Measurements from ENCODE around the gene GPHN.

The GPHN gene

GRCh38 chr14:66634876-66635275, 126.9 kb downstream of the GPHN start:
- ChIA-PET CTCF (no interaction called here), POLR2A (no interaction called here)
- no peaks in the 10 kb centered on the region for H3K27me3 ChIP-seq (replicated peaks in 2 of 5; ENCODE audit: control insufficient read depth in 4 of 5, insufficient read depth in 5 of 5, low read length in 4 of 5)
- no peaks in the 10 kb centered on the region for H3K36me3 ChIP-seq (ENCODE audit: control insufficient read depth in 4 of 4, insufficient read depth in 4 of 4, low read length in 3 of 4)
- no peak overlapping the region for H3K27ac ChIP-seq (ENCODE audit: insufficient read depth in 1 of 2, low read depth in 1 of 2, low read length in 2 of 2, poor library complexity in 1 of 2, severe bottlenecking in 2 of 2)
- H3K4me1 ChIP-seq (ENCODE audit: control extremely low read depth in 1 of 4, control insufficient read depth in 4 of 4, insufficient read depth in 4 of 4, low read length in 3 of 4), result no peaks in the 10 kb centered on the region
- no peak for DNase-seq
- no peaks in the 10 kb centered on the region for H3K9me3 ChIP-seq (ENCODE audit: control extremely low read depth in 1 of 5, control insufficient read depth in 4 of 5, insufficient read depth in 2 of 5, low read depth in 1 of 5, low read length in 4 of 5)
- no peak overlapping the region for H3K4me3 ChIP-seq (ENCODE audit: control insufficient read depth in 1 of 7, extremely low read depth in 1 of 7, insufficient read depth in 4 of 7, low read depth in 2 of 7, low read length in 6 of 7)

- WGBS (ENCODE audit: insufficient coverage), result no CpG with 5 or more reads among the region's 2 CpGs
- Histone ChIP-seq H3K4me1 (ENCODE audit: control extremely low read depth in 1 of 4, control insufficient read depth in 4 of 4, insufficient read depth in 4 of 4, low read length in 3 of 4) (no peaks in the 10 kb centered on the region), H3K9me3 (ENCODE audit: control extremely low read depth in 1 of 5, control insufficient read depth in 4 of 5, insufficient read depth in 2 of 5, low read depth in 1 of 5, low read length in 4 of 5) (no peaks in the 10 kb centered on the region), H3K36me3 (ENCODE audit: control insufficient read depth in 4 of 4, insufficient read depth in 4 of 4, low read length in 3 of 4) (no peaks in the 10 kb centered on the region), H3K27me3 (replicated peaks in 2 of 5; ENCODE audit: control insufficient read depth in 4 of 5, insufficient read depth in 5 of 5, low read length in 4 of 5) (no peaks in the 10 kb centered on the region), H3K27ac (ENCODE audit: insufficient read depth in 1 of 2, low read depth in 1 of 2, low read length in 2 of 2, poor library complexity in 1 of 2, severe bottlenecking in 2 of 2) (no peak overlapping the region), H3K4me3 (ENCODE audit: control insufficient read depth in 1 of 7, extremely low read depth in 1 of 7, insufficient read depth in 4 of 7, low read depth in 2 of 7, low read length in 6 of 7) (no peak overlapping the region)
- DNase-seq, result no peak
- ChIA-PET POLR2A (no interaction called here), CTCF (no interaction called here)
Observed at GRCh38 chr14:66635435-66635834, 127.5 kb downstream of the GPHN start.

- H3K27me3 ChIP-seq (replicated peaks in 2 of 5; ENCODE audit: control insufficient read depth in 4 of 5, insufficient read depth in 5 of 5, low read length in 4 of 5), result no peaks in the 10 kb centered on the region
- ChIA-PET CTCF (interaction anchor here (1.0 kb wide), 1 partner anchor 60 kb away, joined by 3 read pairs; no protein-coding TSS in a partner anchor), POLR2A (no interaction called here)
- DNase-seq, result no peak
- no peaks in the 10 kb centered on the region for H3K9me3 ChIP-seq (ENCODE audit: control extremely low read depth in 1 of 5, control insufficient read depth in 4 of 5, insufficient read depth in 2 of 5, low read depth in 1 of 5, low read length in 4 of 5)
- H3K36me3 ChIP-seq (ENCODE audit: control insufficient read depth in 4 of 4, insufficient read depth in 4 of 4, low read length in 3 of 4), result no peaks in the 10 kb centered on the region
- H3K4me1 ChIP-seq (ENCODE audit: control extremely low read depth in 1 of 4, control insufficient read depth in 4 of 4, insufficient read depth in 4 of 4, low read length in 3 of 4), result no peaks in the 10 kb centered on the region
- no peak overlapping the region for H3K27ac ChIP-seq (ENCODE audit: insufficient read depth in 1 of 2, low read depth in 1 of 2, low read length in 2 of 2, poor library complexity in 1 of 2, severe bottlenecking in 2 of 2)
- no peak overlapping the region for H3K4me3 ChIP-seq (ENCODE audit: control insufficient read depth in 1 of 7, extremely low read depth in 1 of 7, insufficient read depth in 4 of 7, low read depth in 2 of 7, low read length in 6 of 7)
Observed at GRCh38 chr14:66636240-66636639, 128.3 kb downstream of the GPHN start.

GRCh38 chr14:66638689-66639088, 130.7 kb downstream of the GPHN start:
- POLR2A ChIA-PET, result no interaction called here
- no peak overlapping the region for H3K4me3 ChIP-seq (ENCODE audit: control insufficient read depth in 1 of 7, extremely low read depth in 1 of 7, insufficient read depth in 4 of 7, low read depth in 2 of 7, low read length in 6 of 7)
- 83% methylated on average over 1 of the region's 2 CpGs for WGBS (ENCODE audit: insufficient coverage)
- CTCF ChIA-PET, result interaction anchor here (0.7 kb wide), 1 partner anchor 325 kb away, joined by 3 read pairs; no protein-coding TSS in a partner anchor
- H3K27ac ChIP-seq (ENCODE audit: insufficient read depth in 1 of 2, low read depth in 1 of 2, low read length in 2 of 2, poor library complexity in 1 of 2, severe bottlenecking in 2 of 2), result no peak overlapping the region
- no peaks in the 10 kb centered on the region for H3K9me3 ChIP-seq (ENCODE audit: control extremely low read depth in 1 of 5, control insufficient read depth in 4 of 5, insufficient read depth in 2 of 5, low read depth in 1 of 5, low read length in 4 of 5)
- no peaks in the 10 kb centered on the region for H3K36me3 ChIP-seq (ENCODE audit: control insufficient read depth in 4 of 4, insufficient read depth in 4 of 4, low read length in 3 of 4)
- no peaks in the 10 kb centered on the region for H3K4me1 ChIP-seq (ENCODE audit: control extremely low read depth in 1 of 4, control insufficient read depth in 4 of 4, insufficient read depth in 4 of 4, low read length in 3 of 4)
- peak in 1 of 3 donors; percentile 11 for DNase-seq
- H3K27me3 ChIP-seq (replicated peaks in 2 of 5; ENCODE audit: control insufficient read depth in 4 of 5, insufficient read depth in 5 of 5, low read length in 4 of 5), result no peaks in the 10 kb centered on the region

GRCh38 chr14:66641861-66642635, 134.1 kb downstream of the GPHN start:
- Histone ChIP-seq H3K9me3 (ENCODE audit: control extremely low read depth in 1 of 5, control insufficient read depth in 4 of 5, insufficient read depth in 2 of 5, low read depth in 1 of 5, low read length in 4 of 5) (no peaks in the 10 kb centered on the region), H3K4me1 (ENCODE audit: control extremely low read depth in 1 of 4, control insufficient read depth in 4 of 4, insufficient read depth in 4 of 4, low read length in 3 of 4) (no peaks in the 10 kb centered on the region), H3K27me3 (replicated peaks in 2 of 5; ENCODE audit: control insufficient read depth in 4 of 5, insufficient read depth in 5 of 5, low read length in 4 of 5) (no peaks in the 10 kb centered on the region), H3K4me3 (ENCODE audit: control insufficient read depth in 1 of 7, extremely low read depth in 1 of 7, insufficient read depth in 4 of 7, low read depth in 2 of 7, low read length in 6 of 7) (no peak overlapping the region), H3K27ac (ENCODE audit: insufficient read depth in 1 of 2, low read depth in 1 of 2, low read length in 2 of 2, poor library complexity in 1 of 2, severe bottlenecking in 2 of 2) (no peak overlapping the region), H3K36me3 (ENCODE audit: control insufficient read depth in 4 of 4, insufficient read depth in 4 of 4, low read length in 3 of 4) (no peaks in the 10 kb centered on the region)
- WGBS (ENCODE audit: insufficient coverage), result 90% methylated on average over 2 of the region's 2 CpGs
- no peak for DNase-seq
- ChIA-PET POLR2A (no interaction called here), CTCF (interaction anchor here (1.0 kb wide), 1 partner anchor 18 kb away, joined by 3 read pairs; no protein-coding TSS in a partner anchor)

- ChIA-PET POLR2A (no interaction called here), CTCF (interaction anchor here (1.0 kb wide), 1 partner anchor 19 kb away, joined by 3 read pairs; no protein-coding TSS in a partner anchor)
- Histone ChIP-seq H3K27ac (ENCODE audit: insufficient read depth in 1 of 2, low read depth in 1 of 2, low read length in 2 of 2, poor library complexity in 1 of 2, severe bottlenecking in 2 of 2) (no peak overlapping the region), H3K27me3 (replicated peaks in 2 of 5; ENCODE audit: control insufficient read depth in 4 of 5, insufficient read depth in 5 of 5, low read length in 4 of 5) (no peaks in the 10 kb centered on the region), H3K9me3 (ENCODE audit: control extremely low read depth in 1 of 5, control insufficient read depth in 4 of 5, insufficient read depth in 2 of 5, low read depth in 1 of 5, low read length in 4 of 5) (no peaks in the 10 kb centered on the region), H3K4me1 (ENCODE audit: control extremely low read depth in 1 of 4, control insufficient read depth in 4 of 4, insufficient read depth in 4 of 4, low read length in 3 of 4) (no peaks in the 10 kb centered on the region), H3K4me3 (ENCODE audit: control insufficient read depth in 1 of 7, extremely low read depth in 1 of 7, insufficient read depth in 4 of 7, low read depth in 2 of 7, low read length in 6 of 7) (no peak overlapping the region), H3K36me3 (ENCODE audit: control insufficient read depth in 4 of 4, insufficient read depth in 4 of 4, low read length in 3 of 4) (no peaks in the 10 kb centered on the region)
- DNase-seq, result no peak
Observed at GRCh38 chr14:66643344-66643743, 135.4 kb downstream of the GPHN start.

- no peak overlapping the region for H3K27ac ChIP-seq (ENCODE audit: insufficient read depth in 1 of 2, low read depth in 1 of 2, low read length in 2 of 2, poor library complexity in 1 of 2, severe bottlenecking in 2 of 2)
- H3K36me3 ChIP-seq (ENCODE audit: control insufficient read depth in 4 of 4, insufficient read depth in 4 of 4, low read length in 3 of 4), result no peaks in the 10 kb centered on the region
- no peak overlapping the region for H3K4me3 ChIP-seq (ENCODE audit: control insufficient read depth in 1 of 7, extremely low read depth in 1 of 7, insufficient read depth in 4 of 7, low read depth in 2 of 7, low read length in 6 of 7)
- DNase-seq, result no peak
- no peaks in the 10 kb centered on the region for H3K9me3 ChIP-seq (ENCODE audit: control extremely low read depth in 1 of 5, control insufficient read depth in 4 of 5, insufficient read depth in 2 of 5, low read depth in 1 of 5, low read length in 4 of 5)
- POLR2A ChIA-PET, result no interaction called here
- 100% methylated on average over 1 of the region's 1 CpG for WGBS (ENCODE audit: insufficient coverage)
- no peaks in the 10 kb centered on the region for H3K4me1 ChIP-seq (ENCODE audit: control extremely low read depth in 1 of 4, control insufficient read depth in 4 of 4, insufficient read depth in 4 of 4, low read length in 3 of 4)
- H3K27me3 ChIP-seq (replicated peaks in 2 of 5; ENCODE audit: control insufficient read depth in 4 of 5, insufficient read depth in 5 of 5, low read length in 4 of 5), result no peaks in the 10 kb centered on the region
- CTCF ChIA-PET, result no interaction called here
Observed at GRCh38 chr14:66645716-66646115, 137.8 kb downstream of the GPHN start.
